ENCODE data around the gene HS6ST3.

HS6ST3 gene

GRCh38 chr13:96539791-96540190 lies 449.9 kb downstream of the HS6ST3 start:
- no peak for TF ChIP-seq FOXM1 (IDR thresholded peaks at IDR 0.05; ENCODE audit: borderline replicate concordance)
- ChIA-PET POLR2A (no interaction called here), CTCF (no interaction called here)
- DNase-seq (ENCODE audit: extremely low spot score), result no peak

- no peak for TF ChIP-seq ELF4 (IDR thresholded peaks at IDR 0.05)
- TF ChIP-seq L3MBTL2 (conservative IDR thresholded peaks at IDR 0.05), result no peak
- TF ChIP-seq FOXM1 (IDR thresholded peaks at IDR 0.05; ENCODE audit: borderline replicate concordance), result no peak
- TF ChIP-seq SUZ12 (IDR thresholded peaks at IDR 0.05), result no peak
- no peak for TF ChIP-seq CTBP1 (IDR thresholded peaks at IDR 0.05; ENCODE audit: borderline replicate concordance)
- TF ChIP-seq HDGF (IDR thresholded peaks at IDR 0.05; ENCODE audit: borderline replicate concordance), result no peak
- TF ChIP-seq SP1 (IDR thresholded peaks at IDR 0.05), result no peak
- ChIA-PET POLR2A (no interaction called here), CTCF (no interaction called here)
- no peak for DNase-seq (ENCODE audit: extremely low spot score)
These were observed 450.8 kb downstream of the HS6ST3 start for GRCh38 chr13:96540670-96541069.

- ChIA-PET CTCF (no interaction called here), POLR2A (no interaction called here)
- TF ChIP-seq TARDBP (IDR thresholded peaks at IDR 0.05) (no peak), LEF1 (IDR thresholded peaks at IDR 0.05; ENCODE audit: borderline replicate concordance) (no peak), L3MBTL2 (conservative IDR thresholded peaks at IDR 0.05) (no peak), HDGF (IDR thresholded peaks at IDR 0.05; ENCODE audit: borderline replicate concordance) (no peak), SUZ12 (IDR thresholded peaks at IDR 0.05) (no peak), PKNOX1 (IDR thresholded peaks at IDR 0.05) (no peak), ELF4 (IDR thresholded peaks at IDR 0.05) (no peak), CTBP1 (IDR thresholded peaks at IDR 0.05; ENCODE audit: borderline replicate concordance) (no peak)
- DNase-seq (ENCODE audit: extremely low spot score), result no peak
These were observed 453.1 kb downstream of the HS6ST3 start for GRCh38 chr13:96542986-96543385.

GRCh38 chr13:96544957-96545356 lies 455.1 kb downstream of the HS6ST3 start:
- CTCF ChIA-PET, result no interaction called here
- no peak for DNase-seq (ENCODE audit: extremely low spot score)
- TF ChIP-seq L3MBTL2 (conservative IDR thresholded peaks at IDR 0.05) (no peak), HDGF (IDR thresholded peaks at IDR 0.05; ENCODE audit: borderline replicate concordance) (no peak), SUZ12 (IDR thresholded peaks at IDR 0.05) (no peak), CTBP1 (IDR thresholded peaks at IDR 0.05; ENCODE audit: borderline replicate concordance) (no peak), ELF4 (IDR thresholded peaks at IDR 0.05) (no peak), PKNOX1 (IDR thresholded peaks at IDR 0.05) (no peak), TARDBP (IDR thresholded peaks at IDR 0.05) (no peak), FOXK2 (IDR thresholded peaks at IDR 0.05) (no peak), BHLHE40 (IDR thresholded peaks at IDR 0.05; ENCODE audit: borderline replicate concordance) (no peak), ARNT (IDR thresholded peaks at IDR 0.05) (no peak), FOXA1 (IDR thresholded peaks at IDR 0.05) (no peak), NFRKB (IDR thresholded peaks at IDR 0.05) (no peak), SP1 (IDR thresholded peaks at IDR 0.05) (no peak), LEF1 (IDR thresholded peaks at IDR 0.05; ENCODE audit: borderline replicate concordance) (no peak), FOXM1 (IDR thresholded peaks at IDR 0.05; ENCODE audit: borderline replicate concordance) (no peak), ZNF384 (IDR thresholded peaks at IDR 0.05) (no peak)
- POLR2A ChIA-PET, result no interaction called here

- POLR2A ChIA-PET, result no interaction called here
These were observed 456.6 kb downstream of the HS6ST3 start for GRCh38 chr13:96546463-96546862.

GRCh38 chr13:96551546-96551945 lies 461.6 kb downstream of the HS6ST3 start:
- ChIA-PET POLR2A (no interaction called here), CTCF (no interaction called here)
- no peak for TF ChIP-seq PKNOX1 (IDR thresholded peaks at IDR 0.05)
- TF ChIP-seq FOXA1 (IDR thresholded peaks at IDR 0.05), result no peak
- no peak for TF ChIP-seq BHLHE40 (IDR thresholded peaks at IDR 0.05; ENCODE audit: borderline replicate concordance)
- TF ChIP-seq ELF4 (IDR thresholded peaks at IDR 0.05), result no peak
- TF ChIP-seq HDGF (IDR thresholded peaks at IDR 0.05; ENCODE audit: borderline replicate concordance), result no peak
- TF ChIP-seq SUZ12 (IDR thresholded peaks at IDR 0.05), result no peak
- no peak for DNase-seq (ENCODE audit: extremely low spot score)

More at GRCh38 chr13:96546463-96546862, 456.6 kb downstream of the HS6ST3 start:
- DNase-seq (ENCODE audit: extremely low spot score), result no peak
- CTCF ChIA-PET, result no interaction called here
- TF ChIP-seq L3MBTL2 (conservative IDR thresholded peaks at IDR 0.05), result no peak
- no peak for TF ChIP-seq PKNOX1 (IDR thresholded peaks at IDR 0.05)
- TF ChIP-seq FOXM1 (IDR thresholded peaks at IDR 0.05; ENCODE audit: borderline replicate concordance), result no peak
- TF ChIP-seq BHLHE40 (IDR thresholded peaks at IDR 0.05; ENCODE audit: borderline replicate concordance), result no peak
- no peak for TF ChIP-seq TARDBP (IDR thresholded peaks at IDR 0.05)
- no peak for TF ChIP-seq SUZ12 (IDR thresholded peaks at IDR 0.05)
- no peak for TF ChIP-seq HDGF (IDR thresholded peaks at IDR 0.05; ENCODE audit: borderline replicate concordance)

GRCh38 chr13:96552559-96552958 lies 462.7 kb downstream of the HS6ST3 start:
- POLR2A ChIA-PET, result no interaction called here
- no peak for TF ChIP-seq HDGF (IDR thresholded peaks at IDR 0.05; ENCODE audit: borderline replicate concordance)
- TF ChIP-seq SP1 (IDR thresholded peaks at IDR 0.05), result no peak
- no peak for TF ChIP-seq ELF4 (IDR thresholded peaks at IDR 0.05)
- TF ChIP-seq PKNOX1 (IDR thresholded peaks at IDR 0.05), result no peak
- no peak for TF ChIP-seq FOXK2 (IDR thresholded peaks at IDR 0.05)
- TF ChIP-seq CTBP1 (IDR thresholded peaks at IDR 0.05; ENCODE audit: borderline replicate concordance), result no peak
- TF ChIP-seq ARNT (IDR thresholded peaks at IDR 0.05), result no peak
- TF ChIP-seq LEF1 (IDR thresholded peaks at IDR 0.05; ENCODE audit: borderline replicate concordance), result no peak
- no peak for TF ChIP-seq FOXM1 (IDR thresholded peaks at IDR 0.05; ENCODE audit: borderline replicate concordance)
- no peak for TF ChIP-seq L3MBTL2 (conservative IDR thresholded peaks at IDR 0.05)
- no peak for TF ChIP-seq TARDBP (IDR thresholded peaks at IDR 0.05)
- TF ChIP-seq ZNF384 (IDR thresholded peaks at IDR 0.05), result no peak
- no peak for TF ChIP-seq SUZ12 (IDR thresholded peaks at IDR 0.05)
- no peak for TF ChIP-seq FOXA1 (IDR thresholded peaks at IDR 0.05)
- no peak for TF ChIP-seq NFRKB (IDR thresholded peaks at IDR 0.05)
- TF ChIP-seq BHLHE40 (IDR thresholded peaks at IDR 0.05; ENCODE audit: borderline replicate concordance), result no peak
- no peak for DNase-seq (ENCODE audit: extremely low spot score)
- CTCF ChIA-PET, result no interaction called here

Data from HEK293T (cell line).